H9 (cell line): ENCODE results near the gene DNASE1L1. TPM values are rescaled to one million over a fixed set of nuclear protein-coding genes. Genes with fewer than 3 reads are reported as not detected.
"Not testable (repeated sequence)": the region's sequence is repeated elsewhere in the genome, so short reads cannot be mapped to it uniquely, and the experiment has no call there.

Experiments used
- DNase-seq: peaks from one replicate; pipeline ENCODE4 v3.0.0-alpha.2; 2017
- H2AFZ ChIP-seq: one replicate; pipeline ENCODE4 v1.6.1; 2013; ENCODE audit warnings: mild to moderate bottlenecking, low read length, control low read depth, moderate library complexity
- H2AK5ac ChIP-seq: 2 replicates; pipeline ENCODE4 v1.6.1; 2013; ENCODE audit warnings: low read length, control low read depth, mixed read lengths; ENCODE audit not compliant: insufficient read length
- H2BK120ac ChIP-seq: one replicate; pipeline ENCODE4 v1.6.1; 2013; ENCODE audit warnings: low read depth, mild to moderate bottlenecking, low read length, control low read depth, inconsistent platforms; ENCODE audit not compliant: poor library complexity, severe bottlenecking
- H2BK12ac ChIP-seq: 2 replicates; pipeline ENCODE4 v1.6.1; 2013; ENCODE audit warnings: low read length, control low read depth, mixed read lengths, low read depth; ENCODE audit not compliant: insufficient read length
- H2BK15ac ChIP-seq: 2 replicates; pipeline ENCODE4 v1.6.1; 2013; ENCODE audit warnings: low read depth, low read length, control low read depth
- H2BK20ac ChIP-seq: one replicate; pipeline ENCODE4 v1.6.1; 2013; ENCODE audit warnings: low read depth, mild to moderate bottlenecking, low read length, control low read depth, inconsistent platforms; ENCODE audit not compliant: poor library complexity, severe bottlenecking
- H2BK5ac ChIP-seq: 2 replicates; pipeline ENCODE4 v1.6.1; 2013; ENCODE audit warnings: low read length, control low read depth, mixed read lengths; ENCODE audit not compliant: insufficient read length
- H3K14ac ChIP-seq: 2 replicates; pipeline ENCODE4 v1.6.1; 2013; ENCODE audit warnings: low read length, control low read depth; ENCODE audit not compliant: insufficient read depth
- H3K18ac ChIP-seq: 2 replicates; pipeline ENCODE4 v1.6.1; 2013; ENCODE audit warnings: low read depth, mild to moderate bottlenecking, mixed read lengths, low read length, control low read depth; ENCODE audit not compliant: insufficient read length
- H3K23ac ChIP-seq: 2 replicates; pipeline ENCODE4 v1.6.1; 2013; ENCODE audit warnings: low read length, control low read depth, mixed read lengths, low read depth; ENCODE audit not compliant: insufficient read length
- H3K23me2 ChIP-seq: 2 replicates; pipeline ENCODE4 v1.6.1; 2013; ENCODE audit warnings: low read depth, mild to moderate bottlenecking, mixed read lengths, low read length, control low read depth; ENCODE audit not compliant: insufficient read length, poor library complexity, severe bottlenecking
- H3K27ac ChIP-seq: 2 replicates; pipeline ENCODE4 v1.5.1; 2013; ENCODE audit warnings: low read length, control low read depth, mixed read lengths, low read depth; ENCODE audit not compliant: insufficient read length
- H3K27me3 ChIP-seq: 2 replicates; pipeline ENCODE4 v1.6.1; 2013; ENCODE audit warnings: low read length, control low read depth, inconsistent platforms; ENCODE audit not compliant: insufficient read depth
- H3K4ac ChIP-seq: 2 replicates; pipeline ENCODE4 v1.6.1; 2013; ENCODE audit warnings: low read depth, mild to moderate bottlenecking, control low read depth, inconsistent platforms, low read length, moderate library complexity
- H3K4me1 ChIP-seq: 2 replicates; pipeline ENCODE4 v1.6.1; 2013; ENCODE audit warnings: low read length, control low read depth, inconsistent platforms; ENCODE audit not compliant: insufficient read depth
- H3K4me2 ChIP-seq: 2 replicates; pipeline ENCODE4 v1.6.1; 2013; ENCODE audit warnings: low read length, control low read depth, mixed read lengths; ENCODE audit not compliant: insufficient read length, insufficient read depth
- H3K56ac ChIP-seq: 2 replicates; pipeline ENCODE4 v1.6.1; 2013; ENCODE audit warnings: low read depth, mild to moderate bottlenecking, mixed read lengths, low read length, control low read depth; ENCODE audit not compliant: insufficient read length
- H3K79me1 ChIP-seq: 2 replicates; pipeline ENCODE4 v1.6.1; 2013; ENCODE audit warnings: low read depth, mild to moderate bottlenecking, moderate library complexity, low read length, control low read depth, inconsistent platforms; ENCODE audit not compliant: insufficient read depth, poor library complexity, severe bottlenecking
- H3K79me2 ChIP-seq: 2 replicates; pipeline ENCODE4 v1.6.1; 2013; ENCODE audit warnings: low read length, control low read depth, inconsistent platforms; ENCODE audit not compliant: insufficient read depth
- H3K9ac ChIP-seq: 2 replicates; pipeline ENCODE4 v1.6.1; 2013; ENCODE audit warnings: low read length, control low read depth, mixed read lengths; ENCODE audit not compliant: insufficient read length; ENCODE audit errors: extremely low read depth
- H3K9me3 ChIP-seq: one replicate; pipeline ENCODE4 v1.6.1; 2013; ENCODE audit warnings: low read depth, low read length, inconsistent platforms; ENCODE audit not compliant: control insufficient read depth
- H3T11ph ChIP-seq: one replicate; pipeline ENCODE4 v1.6.1; 2013; ENCODE audit warnings: mild to moderate bottlenecking, low read length, control low read depth, inconsistent platforms
- H4K20me1 ChIP-seq: one replicate; pipeline ENCODE4 v1.6.1; 2013; ENCODE audit not compliant: control insufficient read depth, insufficient read length, insufficient read depth
- H4K5ac ChIP-seq: 2 replicates; pipeline ENCODE4 v1.6.1; 2013; ENCODE audit warnings: low read depth, mild to moderate bottlenecking, mixed read lengths, low read length, control low read depth; ENCODE audit not compliant: insufficient read length
- H4K8ac ChIP-seq: replicated peaks from 2 replicates; pipeline ENCODE4 v1.6.1; 2013; ENCODE audit warnings: low read length, control low read depth, mixed read lengths, low read depth; ENCODE audit not compliant: insufficient read length
- H4K91ac ChIP-seq: 2 replicates; pipeline ENCODE4 v1.6.1; 2013; ENCODE audit warnings: low read depth, mild to moderate bottlenecking, moderate library complexity, mixed read lengths, low read length, control low read depth; ENCODE audit not compliant: insufficient read length
- H3K27ac Mint-ChIP-seq, 3 experiments: 2 replicates in 2 of 3; 3 replicates in 1 of 3; pipeline ENCODE4 v1.8.0; 2020 to 2021; ENCODE audit warnings: mixed read lengths in 3 of 3, mild to moderate bottlenecking in 1 of 3, moderate library complexity in 1 of 3
- H3K27me3 Mint-ChIP-seq: 2 replicates; pipeline ENCODE4 v1.8.0; 2021; ENCODE audit warnings: low read depth, mild to moderate bottlenecking, moderate library complexity, mixed read lengths
- H3K36me3 Mint-ChIP-seq, 3 experiments: 2 replicates in 2 of 3; 3 replicates in 1 of 3; pipeline ENCODE4 v1.8.0; 2020 to 2021; ENCODE audit warnings: low read depth in 3 of 3, mixed read lengths in 3 of 3; ENCODE audit not compliant: insufficient read depth in 1 of 3
- H3K4me1 Mint-ChIP-seq, 2 experiments: 2 replicates each; pipeline ENCODE4 v1.8.0; 2020; ENCODE audit warnings: mixed read lengths in 2 of 2
- H3K4me3 Mint-ChIP-seq, 2 experiments: 2 replicates in 1 of 2; 3 replicates in 1 of 2; pipeline ENCODE4 v1.8.0; 2020 to 2021; ENCODE audit warnings: mild to moderate bottlenecking in 2 of 2, mixed read lengths in 2 of 2, moderate library complexity in 1 of 2
- H3K9me3 Mint-ChIP-seq, 2 experiments: 2 replicates in 1 of 2; 3 replicates in 1 of 2; pipeline ENCODE4 v1.8.0; 2020; ENCODE audit warnings: mild to moderate bottlenecking in 2 of 2, mixed read lengths in 2 of 2, moderate library complexity in 1 of 2
- WGBS: extraction: QIAGEN DNeasy Blood & Tissue Kit; methylation state at CpG from one replicate; pipeline ENCODE4 v1.1.7; 2013; ENCODE audit warnings: missing lambda C conversion rate, low lambda C conversion rate, mixed read lengths; ENCODE audit not compliant: insufficient read length; ENCODE audit errors: extremely low coverage; 5-methylcytosine and 5-hydroxymethylcytosine counted together
- total RNA-seq: library from RNA; stranded (reverse); gene quantifications from 2 replicates; pipeline ENCODE4 v1.2.1, GENCODE V29; 2021

The DNASE1L1 gene
- total RNA-seq, 1 experiment from 2014 or later, result 14.5 TPM

- H4K5ac ChIP-seq, H2BK120ac ChIP-seq, H3K27ac ChIP-seq, DNase-seq, H3K18ac ChIP-seq, H3K4me1 Mint-ChIP-seq, H3K14ac ChIP-seq, H3K4ac ChIP-seq, H3K27ac Mint-ChIP-seq, H3K4me1 ChIP-seq, H3K27me3 Mint-ChIP-seq, H3K36me3 Mint-ChIP-seq, H2BK15ac ChIP-seq, H3K23me2 ChIP-seq, H3K9me3 ChIP-seq, H3K56ac ChIP-seq, H2BK20ac ChIP-seq, H4K20me1 ChIP-seq, H3K9me3 Mint-ChIP-seq, H3K4me2 ChIP-seq, H3K79me1 ChIP-seq, H3K79me2 ChIP-seq, H3K4me3 Mint-ChIP-seq, H2BK12ac ChIP-seq, H2AK5ac ChIP-seq, H3K27me3 ChIP-seq, H3K23ac ChIP-seq, H4K91ac ChIP-seq, H2AFZ ChIP-seq, H4K8ac ChIP-seq, H3K9ac ChIP-seq, H2BK5ac ChIP-seq, H3T11ph ChIP-seq: not testable (repeated sequence)
- no CpG with 5 or more reads among the region's 121 CpGs for WGBS
Observed at GRCh38 chrX:154389812-154390747, 19.0 kb downstream of the DNASE1L1 start.

DNA sequence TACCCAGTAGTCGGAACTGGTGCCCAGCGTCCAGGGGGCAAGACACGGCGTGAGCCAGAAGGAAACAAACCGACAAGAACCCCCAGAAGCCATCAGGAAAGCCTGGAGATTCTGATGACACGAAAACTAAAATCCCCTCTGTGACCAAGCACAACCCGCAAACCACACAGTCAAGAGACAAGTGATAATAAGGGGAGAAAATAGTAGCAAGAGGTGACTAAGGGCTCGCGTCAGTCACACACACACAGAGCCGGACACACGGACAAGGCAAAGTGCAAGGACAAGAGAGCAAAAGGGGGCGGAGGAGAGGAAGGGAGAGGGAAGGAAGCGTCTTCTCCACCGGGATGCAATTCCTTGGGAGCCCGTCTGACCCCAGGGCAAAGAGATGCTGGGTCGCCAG, 20.4 kb downstream of the DNASE1L1 start:
- not testable (repeated sequence) for H3K27ac Mint-ChIP-seq

More for the DNA sequence above, 20.4 kb downstream of the DNASE1L1 start:
- H2BK20ac ChIP-seq, H3K36me3 Mint-ChIP-seq, H3K79me1 ChIP-seq, H3K4me3 Mint-ChIP-seq, H3K18ac ChIP-seq, H3K9me3 Mint-ChIP-seq, H2BK120ac ChIP-seq, H3K56ac ChIP-seq, H2AK5ac ChIP-seq, H3K23ac ChIP-seq, H3K4ac ChIP-seq, H2BK15ac ChIP-seq, H3K79me2 ChIP-seq, H3T11ph ChIP-seq, H2BK5ac ChIP-seq, H4K91ac ChIP-seq, H3K23me2 ChIP-seq, H4K5ac ChIP-seq, H3K14ac ChIP-seq, H3K4me1 Mint-ChIP-seq, DNase-seq, H3K27me3 ChIP-seq, H2AFZ ChIP-seq, H2BK12ac ChIP-seq, H3K27ac ChIP-seq, H3K9me3 ChIP-seq, H4K20me1 ChIP-seq, H3K27me3 Mint-ChIP-seq, H3K4me1 ChIP-seq, H3K9ac ChIP-seq, H4K8ac ChIP-seq, H3K4me2 ChIP-seq: not testable (repeated sequence)
- WGBS, result no CpG with 5 or more reads among the region's 16 CpGs
